Osteoblast (primary cell): ENCODE results near the gene SLC35C1. TPM values are rescaled to one million over a fixed set of nuclear protein-coding genes. Genes with fewer than 3 reads are reported as not detected.

ENCODE experiments used
- DNase-seq: peaks from one replicate; pipeline ENCODE4 v3.0.0; 2011; ENCODE audit warnings: low spot score, mixed read lengths; ENCODE audit not compliant: insufficient read length; ENCODE audit errors: missing footprints
- H2AFZ ChIP-seq: 2 replicates; pipeline ENCODE4 v1.6.0; 2011; ENCODE audit warnings: mild to moderate bottlenecking, low read length
- H3K27ac ChIP-seq: 2 replicates; pipeline ENCODE4 v1.5.1; 2011; ENCODE audit warnings: mild to moderate bottlenecking, low read depth, low read length, moderate library complexity
- H3K27me3 ChIP-seq: 2 replicates; pipeline ENCODE4 v1.6.0; 2012; ENCODE audit warnings: mild to moderate bottlenecking, control low read depth, inconsistent platforms, low read length, moderate library complexity; ENCODE audit not compliant: insufficient read depth
- H3K36me3 ChIP-seq: 2 replicates; pipeline ENCODE4 v1.5.1; 2011; ENCODE audit warnings: mild to moderate bottlenecking, low read length, control low read depth, moderate library complexity; ENCODE audit not compliant: insufficient read depth
- H3K4me1 ChIP-seq: 2 replicates; pipeline ENCODE4 v1.5.1; 2011; ENCODE audit warnings: mild to moderate bottlenecking, low read length, control low read depth, moderate library complexity; ENCODE audit not compliant: insufficient read depth
- H3K4me2 ChIP-seq: 2 replicates; pipeline ENCODE4 v1.6.0; 2011; ENCODE audit warnings: mild to moderate bottlenecking, low read length; ENCODE audit not compliant: insufficient read depth
- H3K4me3 ChIP-seq: fragments of 200-600 bp; sonication (generic); 3 replicates; pipeline ENCODE4 v1.5.1; 2012; ENCODE audit warnings: mild to moderate bottlenecking, low read length, inconsistent platforms; ENCODE audit not compliant: insufficient read depth
- H3K79me2 ChIP-seq: 2 replicates; pipeline ENCODE4 v1.6.0; 2012; ENCODE audit warnings: mild to moderate bottlenecking, low read length, control low read depth, inconsistent platforms; ENCODE audit not compliant: insufficient read depth
- H3K9me3 ChIP-seq: 2 replicates; pipeline ENCODE4 v1.5.1; 2011; ENCODE audit warnings: low read depth, low read length, control low read depth
- H4K20me1 ChIP-seq: 2 replicates; pipeline ENCODE4 v1.6.0; 2012; ENCODE audit warnings: mild to moderate bottlenecking, low read length, control low read depth; ENCODE audit not compliant: insufficient read depth
- total RNA-seq: library from RNA; depleted of rRNA; stranded (reverse); fragments of >200 nt; gene quantifications from 2 replicates; pipeline ENCODE4 v1.2.3, GENCODE V29; 2012
- TF ChIP-seq, protein P1 (sequence below): IDR thresholded peaks from 2 replicates; pipeline ENCODE4 v1.5.1; 2011; ENCODE audit warnings: mild to moderate bottlenecking, low read depth, low read length, moderate library complexity; ENCODE audit errors: extremely low read depth

The SLC35C1 gene
- total RNA-seq, 1 donor = 12.3 TPM

DNA sequence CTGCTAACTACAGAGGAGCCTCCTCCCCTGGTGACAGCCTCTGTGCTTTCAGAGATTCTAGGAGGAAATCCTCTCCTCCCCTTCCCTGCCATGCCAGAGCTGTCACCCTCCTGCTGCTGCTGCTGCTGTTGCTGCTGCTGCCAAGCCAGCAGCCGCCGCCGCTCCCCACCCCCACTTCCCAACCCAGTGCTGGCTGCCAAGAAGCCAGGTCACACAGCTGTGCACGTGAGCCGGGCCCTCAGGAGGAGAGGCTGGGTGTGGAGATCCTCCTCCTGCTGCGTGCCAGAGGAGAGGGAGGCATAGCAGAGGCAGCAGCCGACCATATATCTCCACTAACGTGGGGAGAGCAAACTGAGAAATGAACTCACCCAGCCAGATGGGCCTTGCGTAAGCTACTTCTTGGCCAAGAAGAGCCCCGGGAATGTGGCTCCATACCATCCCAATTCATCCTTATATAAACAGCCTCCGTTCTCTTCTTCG, 54.8 kb downstream of the SLC35C1 start:
- no peak overlapping the region for H2AFZ ChIP-seq
- H3K9me3 ChIP-seq = no peaks in the 10 kb centered on the region
- no peaks in the 10 kb centered on the region for H4K20me1 ChIP-seq
- H3K36me3 ChIP-seq = peaks cover 47% of the 10 kb centered on the region
- DNase-seq = peak; percentile 98
- H3K4me3 ChIP-seq = no peak overlapping the region
- peaks cover 11% of the 10 kb centered on the region for H3K79me2 ChIP-seq
- H3K27ac ChIP-seq = peak overlapping the region; percentile 89
- peaks cover 40% of the 10 kb centered on the region for H3K4me1 ChIP-seq
- TF ChIP-seq, protein P1, sequence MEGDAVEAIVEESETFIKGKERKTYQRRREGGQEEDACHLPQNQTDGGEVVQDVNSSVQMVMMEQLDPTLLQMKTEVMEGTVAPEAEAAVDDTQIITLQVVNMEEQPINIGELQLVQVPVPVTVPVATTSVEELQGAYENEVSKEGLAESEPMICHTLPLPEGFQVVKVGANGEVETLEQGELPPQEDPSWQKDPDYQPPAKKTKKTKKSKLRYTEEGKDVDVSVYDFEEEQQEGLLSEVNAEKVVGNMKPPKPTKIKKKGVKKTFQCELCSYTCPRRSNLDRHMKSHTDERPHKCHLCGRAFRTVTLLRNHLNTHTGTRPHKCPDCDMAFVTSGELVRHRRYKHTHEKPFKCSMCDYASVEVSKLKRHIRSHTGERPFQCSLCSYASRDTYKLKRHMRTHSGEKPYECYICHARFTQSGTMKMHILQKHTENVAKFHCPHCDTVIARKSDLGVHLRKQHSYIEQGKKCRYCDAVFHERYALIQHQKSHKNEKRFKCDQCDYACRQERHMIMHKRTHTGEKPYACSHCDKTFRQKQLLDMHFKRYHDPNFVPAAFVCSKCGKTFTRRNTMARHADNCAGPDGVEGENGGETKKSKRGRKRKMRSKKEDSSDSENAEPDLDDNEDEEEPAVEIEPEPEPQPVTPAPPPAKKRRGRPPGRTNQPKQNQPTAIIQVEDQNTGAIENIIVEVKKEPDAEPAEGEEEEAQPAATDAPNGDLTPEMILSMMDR = no peak
- H3K27me3 ChIP-seq = no peaks in the 10 kb centered on the region
- peak overlapping the region; percentile 57 for H3K4me2 ChIP-seq

DNA sequence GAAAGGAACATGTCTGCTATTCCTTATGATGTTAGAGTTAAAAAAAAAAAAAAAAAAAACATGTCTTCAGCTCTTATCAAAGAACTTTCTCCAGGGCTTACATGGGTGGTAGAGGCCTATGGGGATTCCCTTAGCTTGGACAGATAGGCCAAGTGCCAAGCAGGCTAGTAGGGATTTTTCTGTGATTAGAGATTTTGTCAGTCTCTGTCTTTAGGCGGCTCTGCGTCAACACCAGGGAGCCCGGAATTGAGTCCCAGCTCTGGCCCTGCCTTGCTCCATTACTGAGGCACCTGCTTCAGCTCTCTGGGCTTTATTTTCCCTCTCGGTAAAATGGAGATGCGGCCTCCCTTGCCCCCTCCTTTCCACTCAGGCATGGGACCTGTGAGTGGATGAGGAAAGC, 55.4 kb downstream of the SLC35C1 start:
- H3K36me3 ChIP-seq = peaks cover 47% of the 10 kb centered on the region
- TF ChIP-seq, protein P1 = no peak
- DNase-seq = no peak
- no peak overlapping the region for H3K4me3 ChIP-seq
- no peaks in the 10 kb centered on the region for H3K27me3 ChIP-seq
- H3K9me3 ChIP-seq = no peaks in the 10 kb centered on the region
- H3K27ac ChIP-seq = peak overlapping the region; percentile 89
- no peaks in the 10 kb centered on the region for H4K20me1 ChIP-seq
- H3K79me2 ChIP-seq = peaks cover 6% of the 10 kb centered on the region
- H2AFZ ChIP-seq = no peak overlapping the region
- H3K4me2 ChIP-seq = peak overlapping the region; percentile 57
- H3K4me1 ChIP-seq = peaks cover 40% of the 10 kb centered on the region

GRCh38 chr11:45860764-45861510, 56.0 kb downstream of the SLC35C1 start:
- H3K36me3 ChIP-seq = peaks cover 52% of the 10 kb centered on the region
- no peaks in the 10 kb centered on the region for H3K79me2 ChIP-seq
- no peaks in the 10 kb centered on the region for H3K27me3 ChIP-seq
- peaks cover 40% of the 10 kb centered on the region for H3K4me1 ChIP-seq
- DNase-seq = no peak
- no peak overlapping the region for H3K4me3 ChIP-seq
- TF ChIP-seq, protein P1 = no peak
- H3K27ac ChIP-seq = peak overlapping the region; percentile 89
- no peaks in the 10 kb centered on the region for H3K9me3 ChIP-seq
- no peak overlapping the region for H2AFZ ChIP-seq
- H3K4me2 ChIP-seq = no peak overlapping the region
- H4K20me1 ChIP-seq = no peaks in the 10 kb centered on the region

Other genes with a start within 250 kb of the SLC35C1 start
- 1.1 and 1.5 TPM in 2 replicates for gene CHST1, start 139.5 kb upstream of the SLC35C1 start, total RNA-seq
- gene CRY2, start 42.3 kb downstream of the SLC35C1 start, total RNA-seq = 21.0 and 21.8 TPM in 2 replicates
- 8.0 and 9.7 TPM in 2 replicates for gene MAPK8IP1, start 80.5 kb downstream of the SLC35C1 start, total RNA-seq
- gene FREY1, start 102.1 kb downstream of the SLC35C1 start, total RNA-seq = 0.88 and 1.8 TPM in 2 replicates
- gene PEX16, start 112.7 kb downstream of the SLC35C1 start, total RNA-seq = 27.4 and 28.6 TPM in 2 replicates
- gene LARGE2, start 117.5 kb downstream of the SLC35C1 start, total RNA-seq = not detected in 2 replicates